ENCODE measurements around the gene ARFGEF2.
"Not testable (repeated sequence)": the region's sequence is repeated elsewhere in the genome, so short reads cannot be mapped to it uniquely, and the experiment has no call there.

ARFGEF2 gene

GRCh38 chr20:48951646-48952045 is 30.1 kb downstream of the ARFGEF2 start:
- no peak for DNase-seq (ENCODE audit: low read depth in 2 of 2)

GRCh38 chr20:48952656-48953055 is 31.1 kb downstream of the ARFGEF2 start:
- DNase-seq (ENCODE audit: low read depth in 2 of 2): no peak

GRCh38 chr20:48953653-48954052 is 32.1 kb downstream of the ARFGEF2 start:
- no peak for DNase-seq (ENCODE audit: low read depth in 2 of 2)

- DNase-seq (ENCODE audit: low read depth in 2 of 2): no peak
Measured at GRCh38 chr20:48956052-48956451, 34.5 kb downstream of the ARFGEF2 start.

GRCh38 chr20:48957053-48957481 is 35.6 kb downstream of the ARFGEF2 start:
- DNase-seq (ENCODE audit: low read depth in 2 of 2): no peak

- no peak for DNase-seq (ENCODE audit: low read depth in 2 of 2)
Measured at GRCh38 chr20:48957533-48957932, 36.0 kb downstream of the ARFGEF2 start.

GRCh38 chr20:48958743-48959142 is 37.2 kb downstream of the ARFGEF2 start:
- no peak for DNase-seq (ENCODE audit: low read depth in 2 of 2)

- DNase-seq (ENCODE audit: low read depth in 2 of 2): no peak
Measured at GRCh38 chr20:48959899-48960550, 38.5 kb downstream of the ARFGEF2 start.

- no peak for DNase-seq (ENCODE audit: low read depth in 2 of 2)
Measured at GRCh38 chr20:48962421-48962820, 40.9 kb downstream of the ARFGEF2 start.

- DNase-seq (ENCODE audit: low read depth in 2 of 2): no peak
Measured at GRCh38 chr20:48962976-48963771, 41.7 kb downstream of the ARFGEF2 start.

GRCh38 chr20:48965189-48965910 is 43.8 kb downstream of the ARFGEF2 start:
- DNase-seq (ENCODE audit: low read depth in 2 of 2): no peak

- no peak for DNase-seq (ENCODE audit: low read depth in 2 of 2)
Measured at GRCh38 chr20:48970681-48971365, 49.3 kb downstream of the ARFGEF2 start.

- DNase-seq (ENCODE audit: low read depth in 2 of 2): no peak
Measured at GRCh38 chr20:48971956-48972355, 50.4 kb downstream of the ARFGEF2 start.

- DNase-seq (ENCODE audit: low read depth in 2 of 2): no peak
Measured at GRCh38 chr20:48972816-48973215, 51.3 kb downstream of the ARFGEF2 start.

- DNase-seq (ENCODE audit: low read depth in 2 of 2): no peak
Measured at GRCh38 chr20:48975955-48976354, 54.4 kb downstream of the ARFGEF2 start.

GRCh38 chr20:48979980-48980379 is 58.5 kb downstream of the ARFGEF2 start:
- not testable (repeated sequence) for DNase-seq (ENCODE audit: low read depth in 2 of 2)

- DNase-seq (ENCODE audit: low read depth in 2 of 2): no peak
Measured at GRCh38 chr20:48983423-48984400, 62.2 kb downstream of the ARFGEF2 start.

GRCh38 chr20:48984575-48985219 is 63.2 kb downstream of the ARFGEF2 start:
- DNase-seq (ENCODE audit: low read depth in 2 of 2): no peak

- DNase-seq (ENCODE audit: low read depth in 2 of 2): no peak
Measured at GRCh38 chr20:48986899-48987298, 65.4 kb downstream of the ARFGEF2 start.

- DNase-seq (ENCODE audit: low read depth in 2 of 2): no peak
Measured at GRCh38 chr20:48990467-48990866, 69.0 kb downstream of the ARFGEF2 start.
